Measurements from ENCODE around the gene BCL11A. TPM values are rescaled to one million over a fixed set of nuclear protein-coding genes. Genes with fewer than 3 reads are reported as not detected.

BCL11A gene
- total RNA-seq, 1 donor from 2014 or later = 46.2 TPM

- Mint-ChIP-seq H3K27me3 (peaks cover 40% of the 10 kb centered on the region), H3K27ac (no peak overlapping the region), H3K36me3 (ENCODE audit: insufficient read depth) (no peaks in the 10 kb centered on the region), H3K4me1 (ENCODE audit: low read depth) (peaks cover 16% of the 10 kb centered on the region), H3K9me3 (ENCODE audit: low read depth) (no peaks in the 10 kb centered on the region), H3K4me3 (ENCODE audit: low read depth) (no peak overlapping the region)
- TF ChIP-seq CTCF (IDR thresholded peaks at IDR 0.05; ENCODE audit: unreplicated experiment) = no peak
- DNase-seq (ENCODE audit: low spot score, unreplicated experiment) = no peak
Measured at GRCh38 chr2:60440767-60441163, 112.7 kb downstream of the BCL11A start.

- H3K36me3 Mint-ChIP-seq (ENCODE audit: insufficient read depth) = no peaks in the 10 kb centered on the region
Measured at GRCh38 chr2:60440079-60440766, 113.2 kb downstream of the BCL11A start.

GRCh38 chr2:60439219-60439974, 114.1 kb downstream of the BCL11A start:
- Mint-ChIP-seq H3K27me3 (peaks cover 33% of the 10 kb centered on the region), H3K4me1 (ENCODE audit: low read depth) (peaks cover 21% of the 10 kb centered on the region), H3K4me3 (ENCODE audit: low read depth) (no peak overlapping the region), H3K9me3 (ENCODE audit: low read depth) (no peaks in the 10 kb centered on the region), H3K36me3 (ENCODE audit: insufficient read depth) (no peaks in the 10 kb centered on the region), H3K27ac (no peak overlapping the region)
- TF ChIP-seq CTCF (IDR thresholded peaks at IDR 0.05; ENCODE audit: unreplicated experiment) = peak; percentile 58
- DNase-seq (ENCODE audit: low spot score, unreplicated experiment) = peak; percentile 21

More at GRCh38 chr2:60440079-60440766, 113.2 kb downstream of the BCL11A start:
- H3K27me3 Mint-ChIP-seq = peaks cover 38% of the 10 kb centered on the region
- H3K4me1 Mint-ChIP-seq (ENCODE audit: low read depth) = peaks cover 18% of the 10 kb centered on the region
- H3K9me3 Mint-ChIP-seq (ENCODE audit: low read depth) = no peaks in the 10 kb centered on the region
- no peak for TF ChIP-seq CTCF (IDR thresholded peaks at IDR 0.05; ENCODE audit: unreplicated experiment)
- no peak for DNase-seq (ENCODE audit: low spot score, unreplicated experiment)
- no peak overlapping the region for H3K27ac Mint-ChIP-seq
- no peak overlapping the region for H3K4me3 Mint-ChIP-seq (ENCODE audit: low read depth)

GRCh38 chr2:60438653-60439052, 114.8 kb downstream of the BCL11A start:
- Mint-ChIP-seq H3K4me3 (ENCODE audit: low read depth) (no peak overlapping the region), H3K4me1 (ENCODE audit: low read depth) (peaks cover 19% of the 10 kb centered on the region), H3K27me3 (peaks cover 33% of the 10 kb centered on the region), H3K36me3 (ENCODE audit: insufficient read depth) (no peaks in the 10 kb centered on the region), H3K9me3 (ENCODE audit: low read depth) (no peaks in the 10 kb centered on the region), H3K27ac (no peak overlapping the region)
- DNase-seq (ENCODE audit: low spot score, unreplicated experiment) = no peak
- no peak for TF ChIP-seq CTCF (IDR thresholded peaks at IDR 0.05; ENCODE audit: unreplicated experiment)

GRCh38 chr2:60438131-60438530, 115.3 kb downstream of the BCL11A start:
- Mint-ChIP-seq H3K4me1 (ENCODE audit: low read depth) (peaks cover 23% of the 10 kb centered on the region), H3K4me3 (ENCODE audit: low read depth) (no peak overlapping the region), H3K36me3 (ENCODE audit: insufficient read depth) (no peaks in the 10 kb centered on the region), H3K27me3 (peaks cover 36% of the 10 kb centered on the region), H3K9me3 (ENCODE audit: low read depth) (no peaks in the 10 kb centered on the region), H3K27ac (no peak overlapping the region)
- no peak for TF ChIP-seq CTCF (IDR thresholded peaks at IDR 0.05; ENCODE audit: unreplicated experiment)
- no peak for DNase-seq (ENCODE audit: low spot score, unreplicated experiment)

Measured in progenitor cell of endocrine pancreas (in vitro differentiated cells).